Measurements from ENCODE around the gene ATXN7L3. TPM values are rescaled to one million over a fixed set of nuclear protein-coding genes. Genes with fewer than 3 reads are reported as not detected.

Gene ATXN7L3
- total and polyA plus RNA-seq, 12 donors: 19.6 to 81.4 (median 48.0) TPM

DNA sequence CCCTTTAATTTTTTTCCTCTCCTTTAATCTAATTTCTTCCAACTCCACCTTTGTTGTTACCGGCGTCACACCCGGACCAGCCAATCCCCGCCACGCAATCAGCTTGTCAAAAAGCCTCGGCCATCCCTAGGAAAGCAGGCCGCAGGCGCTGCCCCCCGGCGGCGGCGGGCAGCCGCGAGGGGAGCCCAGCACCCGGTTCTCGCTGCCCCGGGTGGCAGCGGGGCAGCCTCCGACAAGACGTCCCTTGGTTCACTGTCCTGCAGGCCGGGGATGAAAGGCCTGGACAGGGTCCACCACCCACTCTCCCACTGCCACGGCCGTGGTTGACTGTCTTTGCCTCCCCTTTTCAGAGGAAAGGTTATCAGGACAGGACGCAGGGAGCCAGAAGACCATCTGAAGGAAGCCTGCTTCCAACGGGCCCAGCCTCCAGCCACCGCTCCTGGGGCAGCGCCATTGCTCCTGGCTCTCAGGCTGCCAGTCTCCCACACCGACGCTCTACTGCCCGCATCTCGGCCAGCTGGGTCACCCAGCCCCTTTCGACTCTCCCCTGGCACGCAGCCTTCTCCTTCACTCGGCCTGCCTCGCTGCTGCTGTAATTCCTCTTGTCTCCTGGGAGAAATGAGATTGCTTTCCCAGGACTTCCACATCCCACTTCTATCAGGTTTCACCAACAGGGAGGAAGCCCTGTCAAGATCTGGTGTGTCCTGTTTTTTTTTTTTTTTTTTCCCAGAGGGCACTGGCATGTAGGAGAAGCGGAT, 22.6 kb upstream of the ATXN7L3 start:
- no peaks in the 10 kb centered on the region for H3K36me3 ChIP-seq (replicated peaks in 1 of 2)
- H3K4me3 ChIP-seq: peak overlapping the region in 3 of 4 donors; percentile 24 to 81 (median 58)
- peaks cover 20 to 34% of the 10 kb centered on the region in 2 donors for H3K4me1 ChIP-seq (replicated peaks in 1 of 2)
- peak overlapping the region; percentile 37 to 100 (median 99) for H3K27ac ChIP-seq
- H3K27me3 ChIP-seq: no peaks in the 10 kb centered on the region
- peak; percentile 85 to 96 (median 89) for DNase-seq
- TF ChIP-seq CTCF (IDR thresholded peaks at IDR 0.05): peak in 5 of 6 experiments; percentile 13 to 39 (median 31)
- TF ChIP-seq POLR2A (IDR thresholded peaks at IDR 0.05): peak; percentile 66 to 82
- WGBS, 4 donors: 1 to 2% (median 1%) methylated on average over 27 to 36 of the region's 36 CpGs
- no peaks in the 10 kb centered on the region for H3K9me3 ChIP-seq (replicated peaks in 1 of 3)
- intact Hi-C loops (cut with DNase I): no loop called here

- Histone ChIP-seq H3K9me3 (replicated peaks in 1 of 3) (no peaks in the 10 kb centered on the region), H3K27ac (peak overlapping the region; percentile 37 to 100 (median 99)), H3K27me3 (no peaks in the 10 kb centered on the region), H3K4me3 (peak overlapping the region in 3 of 4 donors; percentile 58 to 81 (median 60)), H3K4me1 (replicated peaks in 1 of 2) (peaks cover 20 to 39% of the 10 kb centered on the region in 2 donors), H3K36me3 (replicated peaks in 1 of 2) (no peaks in the 10 kb centered on the region)
- no peak for TF ChIP-seq POLR2A (IDR thresholded peaks at IDR 0.05)
- no peak for TF ChIP-seq CTCF (IDR thresholded peaks at IDR 0.05)
- intact Hi-C loops (cut with DNase I): no loop called here
- 0 to 2% (median 1%) methylated on average over 15 to 17 of the region's 17 CpGs for WGBS, 4 donors
- DNase-seq: no peak
These were observed 22.1 kb upstream of the ATXN7L3 start for GRCh38 chr17:44221862-44222111.

GRCh38 chr17:44221084-44221861, 21.6 kb upstream of the ATXN7L3 start:
- intact Hi-C loops (cut with DNase I): no loop called here

More at GRCh38 chr17:44221084-44221861, 21.6 kb upstream of the ATXN7L3 start:
- TF ChIP-seq CTCF (IDR thresholded peaks at IDR 0.05): no peak
- peak; percentile 48 to 68 for TF ChIP-seq POLR2A (IDR thresholded peaks at IDR 0.05)
- Histone ChIP-seq H3K27me3 (no peaks in the 10 kb centered on the region), H3K36me3 (replicated peaks in 1 of 2) (peaks cover 0 to 2% of the 10 kb centered on the region in 2 donors), H3K9me3 (replicated peaks in 1 of 3) (no peaks in the 10 kb centered on the region), H3K4me1 (replicated peaks in 1 of 2) (peaks cover 20 to 41% of the 10 kb centered on the region in 2 donors), H3K27ac (peak overlapping the region; percentile 37 to 100 (median 99)), H3K4me3 (peak overlapping the region in 3 of 4 donors; percentile 58 to 81 (median 60))
- WGBS, 4 donors: 0 to 1% (median 1%) methylated on average over 49 to 54 of the region's 54 CpGs
- peak; percentile 81 to 92 (median 83) for DNase-seq
